PFSK-1 (cell line): ENCODE data around the gene CXCL14.

Source experiments
- FOXP2 ChIP-seq: optimal IDR thresholded peaks from 2 replicates; pipeline ENCODE3; 2011; ENCODE audit warnings: borderline replicate concordance, control low read depth, inconsistent platforms; ENCODE audit not compliant: insufficient read depth; ENCODE audit errors: extremely low read length, extremely low read depth
- POLR2AphosphoS5 ChIP-seq: IDR thresholded peaks from 2 replicates; pipeline ENCODE4 v1.6.1; 2012; ENCODE audit warnings: low read depth, mild to moderate bottlenecking, control low read depth, low read length, moderate library complexity
- SIN3A ChIP-seq: IDR thresholded peaks from 2 replicates; pipeline ENCODE4 v1.6.1; 2012; ENCODE audit warnings: mild to moderate bottlenecking, low read length, moderate library complexity, borderline replicate concordance; ENCODE audit not compliant: insufficient read depth
- TAF1 ChIP-seq: IDR thresholded peaks from 2 replicates; pipeline ENCODE4 v1.6.1; 2012; ENCODE audit warnings: low read length, control low read depth, borderline replicate concordance; ENCODE audit not compliant: insufficient read depth
- TF ChIP-seq, protein P1 (sequence below), 2 experiments: IDR thresholded peaks; 2 replicates each; pipeline versions ENCODE4 v1.6.1 to v1.8.0; 2011 to 2012; ENCODE audit warnings: low read depth in 2 of 2, low read length in 2 of 2, control low read depth in 1 of 2, inconsistent platforms in 1 of 2, mild to moderate bottlenecking in 1 of 2, moderate library complexity in 1 of 2; ENCODE audit not compliant: insufficient read depth in 1 of 2

CXCL14 gene

DNA sequence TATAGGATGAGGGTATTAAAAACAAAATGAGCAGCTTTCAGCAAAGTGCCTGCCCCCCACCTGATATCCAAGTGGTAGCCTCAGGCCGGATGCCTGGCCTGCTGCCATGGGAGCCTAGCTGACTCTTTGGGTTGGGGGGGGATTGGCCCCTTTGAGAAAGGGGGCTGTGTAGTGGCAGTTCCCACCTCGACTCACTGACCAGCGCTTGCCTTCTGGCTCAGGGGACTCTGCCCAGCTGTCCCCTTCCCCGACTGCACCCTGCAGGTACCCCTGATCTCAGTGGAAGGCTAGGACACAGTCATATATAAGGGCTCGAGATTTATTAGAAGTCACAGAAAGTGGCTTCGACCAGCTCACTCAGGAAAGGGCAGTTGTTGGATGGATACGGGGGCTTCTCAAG lies 41.5 kb downstream of the CXCL14 start:
- TF ChIP-seq TAF1 = no peak
- TF ChIP-seq FOXP2 = no peak
- TF ChIP-seq, protein P1, sequence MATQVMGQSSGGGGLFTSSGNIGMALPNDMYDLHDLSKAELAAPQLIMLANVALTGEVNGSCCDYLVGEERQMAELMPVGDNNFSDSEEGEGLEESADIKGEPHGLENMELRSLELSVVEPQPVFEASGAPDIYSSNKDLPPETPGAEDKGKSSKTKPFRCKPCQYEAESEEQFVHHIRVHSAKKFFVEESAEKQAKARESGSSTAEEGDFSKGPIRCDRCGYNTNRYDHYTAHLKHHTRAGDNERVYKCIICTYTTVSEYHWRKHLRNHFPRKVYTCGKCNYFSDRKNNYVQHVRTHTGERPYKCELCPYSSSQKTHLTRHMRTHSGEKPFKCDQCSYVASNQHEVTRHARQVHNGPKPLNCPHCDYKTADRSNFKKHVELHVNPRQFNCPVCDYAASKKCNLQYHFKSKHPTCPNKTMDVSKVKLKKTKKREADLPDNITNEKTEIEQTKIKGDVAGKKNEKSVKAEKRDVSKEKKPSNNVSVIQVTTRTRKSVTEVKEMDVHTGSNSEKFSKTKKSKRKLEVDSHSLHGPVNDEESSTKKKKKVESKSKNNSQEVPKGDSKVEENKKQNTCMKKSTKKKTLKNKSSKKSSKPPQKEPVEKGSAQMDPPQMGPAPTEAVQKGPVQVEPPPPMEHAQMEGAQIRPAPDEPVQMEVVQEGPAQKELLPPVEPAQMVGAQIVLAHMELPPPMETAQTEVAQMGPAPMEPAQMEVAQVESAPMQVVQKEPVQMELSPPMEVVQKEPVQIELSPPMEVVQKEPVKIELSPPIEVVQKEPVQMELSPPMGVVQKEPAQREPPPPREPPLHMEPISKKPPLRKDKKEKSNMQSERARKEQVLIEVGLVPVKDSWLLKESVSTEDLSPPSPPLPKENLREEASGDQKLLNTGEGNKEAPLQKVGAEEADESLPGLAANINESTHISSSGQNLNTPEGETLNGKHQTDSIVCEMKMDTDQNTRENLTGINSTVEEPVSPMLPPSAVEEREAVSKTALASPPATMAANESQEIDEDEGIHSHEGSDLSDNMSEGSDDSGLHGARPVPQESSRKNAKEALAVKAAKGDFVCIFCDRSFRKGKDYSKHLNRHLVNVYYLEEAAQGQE (IDR thresholded peaks at IDR 0.05; ENCODE audit: insufficient read depth in 1 of 2, low read depth in 2 of 2, low read length in 2 of 2) = no peak

DNA sequence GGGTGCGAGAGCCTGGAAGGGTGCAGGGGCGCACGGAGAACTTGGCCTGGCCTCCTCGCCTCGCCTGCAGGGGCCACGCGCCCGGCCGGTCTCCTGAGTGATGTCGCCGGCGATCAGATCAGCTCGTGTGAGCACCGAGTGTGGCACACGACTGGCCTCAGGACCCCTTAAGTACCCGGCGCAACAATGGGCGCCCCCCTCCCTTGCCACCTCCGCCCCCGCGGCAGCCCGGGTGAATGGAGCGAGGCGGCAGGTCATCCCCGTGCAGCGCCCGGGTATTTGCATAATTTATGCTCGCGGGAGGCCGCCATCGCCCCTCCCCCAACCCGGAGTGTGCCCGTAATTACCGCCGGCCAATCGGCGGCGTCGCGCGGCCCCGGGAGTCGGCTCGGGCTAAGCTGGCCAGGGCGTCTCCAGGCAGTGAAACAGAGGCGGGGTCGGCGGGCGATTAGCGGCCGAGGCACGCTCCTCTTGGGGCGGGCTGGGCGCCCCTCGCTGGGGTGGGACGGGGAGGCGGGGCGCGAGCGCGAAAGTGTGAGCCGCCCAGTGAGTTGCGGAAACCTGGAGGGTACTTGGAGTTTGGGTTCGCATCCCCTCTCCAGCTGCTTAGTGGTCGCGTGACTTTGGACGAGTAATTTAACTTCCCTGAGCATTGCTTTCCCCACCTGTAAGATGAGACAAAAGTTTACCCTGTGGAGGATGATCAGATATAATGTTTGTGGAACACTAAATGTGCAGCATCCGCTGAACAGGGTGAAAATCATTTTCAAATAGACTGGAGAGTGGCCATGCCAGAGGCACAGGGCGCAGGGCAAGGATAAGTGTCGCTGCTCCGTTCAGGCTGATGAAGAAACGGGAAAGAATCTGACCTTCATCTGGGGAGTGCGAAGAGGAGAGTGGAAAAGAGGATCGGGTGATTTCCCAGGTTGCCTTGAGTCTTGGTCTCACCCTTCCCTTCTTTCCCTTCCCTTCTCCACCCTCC lies 42.7 kb downstream of the CXCL14 start, which contains the start of gene NEUROG1:
Gene NEUROG1 (minus strand): TSS at position 145 of the 982 bp plus-strand sequence. CDS start 274 bp downstream, outside the sequence.
- TF ChIP-seq TAF1 (no peak), FOXP2 (no peak), POLR2AphosphoS5 (no peak), SIN3A (no peak)
- TF ChIP-seq, protein P1 (IDR thresholded peaks at IDR 0.05; ENCODE audit: insufficient read depth in 1 of 2, low read depth in 2 of 2, low read length in 2 of 2) = no peak

DNA sequence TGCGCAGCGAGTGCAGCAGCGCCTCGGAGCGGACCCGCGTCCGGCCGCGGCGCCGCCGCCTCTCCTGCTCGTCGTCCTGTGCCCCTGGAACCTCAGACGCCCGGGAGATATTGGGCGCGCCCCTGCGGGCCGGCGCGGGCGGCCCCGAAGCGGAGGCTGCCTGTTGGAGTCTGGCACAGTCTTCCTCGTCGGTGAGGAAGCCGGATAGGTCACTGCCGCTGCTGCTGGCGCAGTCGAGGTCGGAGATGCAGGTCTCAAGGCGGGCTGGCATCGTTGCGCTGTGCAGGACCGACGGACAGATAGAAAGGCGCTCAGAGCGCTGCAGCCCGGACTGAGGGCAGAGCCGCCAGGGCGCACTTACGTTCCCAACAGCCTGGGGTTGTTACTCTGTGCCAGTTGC lies 43.4 kb downstream of the CXCL14 start:
- TF ChIP-seq POLR2AphosphoS5 (no peak), SIN3A (no peak), TAF1 (no peak), FOXP2 (no peak)
- TF ChIP-seq, protein P1 (IDR thresholded peaks at IDR 0.05; ENCODE audit: insufficient read depth in 1 of 2, low read depth in 2 of 2, low read length in 2 of 2) = no peak

DNA sequence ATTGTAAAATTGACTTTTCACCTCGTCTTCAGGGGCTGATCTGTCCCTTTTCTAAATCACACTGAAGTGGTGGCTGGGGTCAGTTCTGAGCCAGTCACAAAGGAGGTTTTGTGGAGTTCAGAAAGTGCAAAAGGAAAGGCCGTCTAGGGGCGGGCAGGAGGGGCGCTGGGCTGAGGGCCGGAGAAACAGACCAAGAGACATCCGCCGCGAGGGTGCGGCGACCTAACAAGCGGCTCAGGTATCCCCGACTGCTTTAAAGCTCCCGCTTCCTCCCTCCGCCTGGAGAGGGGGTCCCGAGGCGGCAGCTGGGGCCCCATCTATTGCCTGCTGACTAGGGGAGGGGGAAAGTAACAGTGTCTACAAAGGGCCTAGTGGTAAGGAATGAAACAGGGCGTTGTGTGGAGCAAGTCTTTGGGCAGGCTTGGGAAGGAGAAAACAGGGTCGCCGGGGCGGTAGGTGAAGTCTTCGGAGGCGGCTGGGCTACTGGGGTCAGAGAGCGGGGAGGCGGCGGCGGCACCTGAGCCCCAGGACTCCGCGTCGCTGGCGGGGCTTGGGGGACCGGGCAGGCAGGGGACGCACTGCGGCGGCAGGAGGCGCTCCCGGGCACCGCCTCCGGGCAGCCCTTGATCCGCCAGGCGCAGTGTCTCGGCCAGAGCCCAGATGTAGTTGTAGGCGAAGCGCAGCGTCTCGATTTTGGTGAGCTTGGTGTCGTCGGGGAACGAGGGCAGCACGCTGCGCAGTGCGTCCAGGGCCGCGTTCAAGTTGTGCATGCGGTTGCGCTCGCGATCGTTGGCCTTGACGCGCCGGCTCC lies 44.0 kb downstream of the CXCL14 start:
- TF ChIP-seq, protein P1 (IDR thresholded peaks at IDR 0.05; ENCODE audit: insufficient read depth in 1 of 2, low read depth in 2 of 2, low read length in 2 of 2) = no peak
- no peak for TF ChIP-seq POLR2AphosphoS5
